ENCODE results near the gene RFX1.

- TF ChIP-seq CTCF (IDR thresholded peaks at IDR 0.05; ENCODE audit: low read depth, low read length) (no peak), EZH2phosphoT487 (IDR thresholded peaks at IDR 0.05; ENCODE audit: low read depth) (no peak)
Measured at GRCh38 chr19:13932911-13933393, 73.2 kb downstream of the RFX1 start.

All from OCI-LY3 (cell line).